Stimulated activated CD4-positive, alpha-beta T cell treated with anti-CD3 and anti-CD28 coated beads, Interleukin-1b, Interleukin-23, amount 100 ng/mL, for 48 hours (primary cell): ENCODE measurements around the gene PATJ.
"Not testable (repeated sequence)": the region's sequence is repeated elsewhere in the genome, so short reads cannot be mapped to it uniquely, and the experiment has no call there.

Experiments
- DNase-seq: peaks from one replicate; pipeline ENCODE4 v3.0.0-alpha.2; 2020

The PATJ gene

DNA sequence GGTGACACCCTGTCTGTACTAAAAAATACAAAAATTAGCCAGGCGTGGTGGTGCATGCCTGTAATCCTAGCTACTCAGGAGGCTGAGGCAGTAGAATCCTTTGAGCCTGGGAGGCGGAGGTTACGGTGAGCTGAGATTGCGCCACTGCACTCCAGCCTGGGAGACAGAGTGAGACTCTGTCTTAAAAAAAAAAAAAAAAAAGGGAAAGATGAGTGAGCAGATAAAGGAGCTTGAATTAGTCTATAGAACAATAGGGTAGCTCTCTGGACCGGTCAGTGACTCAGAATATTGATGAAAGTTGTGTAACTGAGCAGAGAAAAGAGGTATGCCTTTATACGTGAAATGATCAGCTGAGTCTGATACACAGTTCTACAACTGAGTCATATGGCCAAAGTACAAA is 95.3 kb downstream of the PATJ start:
- DNase-seq, result not testable (repeated sequence)

DNA sequence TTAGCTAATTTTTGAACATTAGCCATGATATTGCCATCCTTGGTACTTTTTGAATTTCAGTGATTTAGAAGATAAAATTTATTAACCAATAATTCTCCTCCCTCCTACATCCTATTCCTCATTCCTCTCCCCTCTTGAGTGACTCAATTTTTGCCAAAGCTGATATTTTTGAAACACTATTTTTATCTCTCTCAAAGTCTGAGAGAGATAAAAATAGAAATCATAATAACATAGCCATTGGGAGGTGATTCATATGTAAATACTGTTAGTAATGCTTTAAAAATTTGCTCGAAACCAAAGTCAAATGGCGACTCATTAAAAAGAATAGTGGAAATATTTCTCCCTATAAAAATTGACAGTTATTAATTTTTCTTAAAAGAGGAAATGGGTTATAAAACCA is 97.4 kb downstream of the PATJ start:
- DNase-seq, result no peak

DNA sequence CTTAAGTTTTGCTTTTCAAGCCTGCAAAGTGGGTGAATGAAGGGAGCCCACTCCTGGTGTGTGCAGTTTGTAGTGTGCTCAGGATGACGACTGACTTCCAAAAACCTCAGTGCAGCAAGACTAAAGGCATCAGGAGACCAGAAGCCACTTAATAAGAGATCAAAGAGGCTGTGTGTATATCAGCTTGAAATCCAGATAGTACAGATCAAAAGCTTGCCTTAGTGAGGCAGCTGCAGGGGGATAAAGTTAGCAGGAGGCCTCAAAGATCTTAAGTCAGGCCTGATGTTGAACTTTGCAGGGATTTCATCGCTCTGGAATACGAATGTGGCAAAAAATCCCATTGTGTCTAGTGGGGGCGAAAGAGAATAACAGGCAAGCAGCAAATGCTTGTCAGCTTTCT is 99.8 kb downstream of the PATJ start:
- no peak for DNase-seq

DNA sequence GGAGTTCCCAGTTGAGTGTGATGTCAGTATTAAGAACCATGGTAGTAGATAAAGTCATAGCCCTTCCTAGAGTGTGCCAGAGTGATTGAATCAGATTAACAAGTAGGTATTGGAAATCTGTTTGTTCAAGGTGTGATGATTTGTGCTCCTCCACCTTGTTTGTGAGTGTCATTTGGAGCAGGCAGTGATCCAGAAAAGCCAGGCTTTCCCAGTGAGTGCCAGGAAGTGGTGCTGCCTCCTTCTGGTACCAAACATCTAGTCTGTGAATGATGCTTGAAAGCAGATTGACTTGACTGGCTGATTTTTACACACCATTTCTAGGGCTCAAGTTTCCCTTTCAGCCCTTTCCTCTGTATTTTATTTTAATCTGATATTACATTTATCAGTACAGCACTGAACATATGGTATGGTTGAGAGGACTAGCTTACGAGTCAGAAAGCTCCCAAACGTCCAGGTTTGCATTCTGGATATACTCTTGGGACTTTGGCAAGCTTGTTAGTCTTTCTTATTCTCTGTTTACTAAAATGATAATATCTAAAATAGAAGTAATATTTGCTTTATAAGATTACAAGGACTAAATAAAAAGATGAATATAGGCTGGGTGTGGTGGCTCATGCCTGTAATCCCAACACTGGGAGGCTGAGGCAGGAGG is 100.7 kb downstream of the PATJ start:
- no peak for DNase-seq

DNA sequence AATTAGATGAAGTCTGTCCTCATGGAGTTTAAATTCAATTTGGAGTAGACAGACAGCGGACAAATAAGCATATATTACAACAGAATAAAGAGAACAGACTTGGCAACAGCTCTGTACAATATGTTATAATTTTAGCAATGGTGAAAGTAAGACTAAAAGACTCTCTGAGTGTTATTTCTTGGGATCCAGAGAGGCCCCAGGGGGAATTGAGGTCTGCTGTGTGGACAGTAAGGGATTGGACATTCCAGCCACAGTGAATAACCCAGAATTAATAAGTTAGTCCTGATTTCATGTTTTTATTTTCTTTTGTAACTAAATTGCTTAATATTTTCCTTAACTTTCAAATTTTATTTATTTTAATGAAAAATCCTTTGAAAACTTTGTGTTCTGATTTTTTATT is 101.7 kb downstream of the PATJ start:
- no peak for DNase-seq

DNA sequence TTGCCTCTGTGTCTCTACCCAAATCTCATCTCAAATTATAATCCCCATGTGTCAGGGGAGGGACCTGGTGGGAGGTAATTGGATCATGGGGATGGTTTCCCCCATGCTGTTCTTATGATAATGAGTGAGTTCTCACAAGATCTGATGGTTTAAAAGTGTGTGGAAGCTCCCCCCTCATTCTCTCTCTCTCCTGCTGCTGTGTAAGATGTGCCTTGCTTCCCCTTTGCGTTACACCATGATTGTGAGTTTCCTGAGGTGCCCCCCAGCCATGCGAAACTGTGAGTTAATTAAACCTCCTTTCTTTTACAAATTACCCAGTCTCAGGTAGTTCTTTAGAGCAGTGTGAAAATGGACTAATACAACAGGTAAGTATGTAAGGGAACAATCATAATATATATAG is 102.4 kb downstream of the PATJ start:
- not testable (repeated sequence) for DNase-seq

DNA sequence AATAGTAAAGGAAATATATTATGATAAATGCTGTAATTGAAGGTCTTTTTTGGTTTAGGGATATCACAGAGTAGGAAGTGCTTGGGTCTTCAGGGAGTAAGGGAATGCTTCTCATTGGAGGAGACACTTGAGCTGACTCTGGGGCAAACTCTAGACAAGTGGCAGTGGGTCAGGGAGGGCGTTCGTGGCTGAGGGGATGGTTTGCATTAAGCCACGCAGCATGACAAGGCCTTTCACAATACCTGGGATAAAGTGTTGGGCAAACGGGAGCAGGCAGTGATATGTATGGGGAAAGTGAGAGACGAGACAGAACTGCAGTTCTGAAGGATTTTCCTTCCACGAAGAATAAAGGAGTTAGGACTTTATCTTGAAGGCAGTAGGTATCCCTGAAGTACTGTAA is 109.0 kb downstream of the PATJ start:
- no peak for DNase-seq

DNA sequence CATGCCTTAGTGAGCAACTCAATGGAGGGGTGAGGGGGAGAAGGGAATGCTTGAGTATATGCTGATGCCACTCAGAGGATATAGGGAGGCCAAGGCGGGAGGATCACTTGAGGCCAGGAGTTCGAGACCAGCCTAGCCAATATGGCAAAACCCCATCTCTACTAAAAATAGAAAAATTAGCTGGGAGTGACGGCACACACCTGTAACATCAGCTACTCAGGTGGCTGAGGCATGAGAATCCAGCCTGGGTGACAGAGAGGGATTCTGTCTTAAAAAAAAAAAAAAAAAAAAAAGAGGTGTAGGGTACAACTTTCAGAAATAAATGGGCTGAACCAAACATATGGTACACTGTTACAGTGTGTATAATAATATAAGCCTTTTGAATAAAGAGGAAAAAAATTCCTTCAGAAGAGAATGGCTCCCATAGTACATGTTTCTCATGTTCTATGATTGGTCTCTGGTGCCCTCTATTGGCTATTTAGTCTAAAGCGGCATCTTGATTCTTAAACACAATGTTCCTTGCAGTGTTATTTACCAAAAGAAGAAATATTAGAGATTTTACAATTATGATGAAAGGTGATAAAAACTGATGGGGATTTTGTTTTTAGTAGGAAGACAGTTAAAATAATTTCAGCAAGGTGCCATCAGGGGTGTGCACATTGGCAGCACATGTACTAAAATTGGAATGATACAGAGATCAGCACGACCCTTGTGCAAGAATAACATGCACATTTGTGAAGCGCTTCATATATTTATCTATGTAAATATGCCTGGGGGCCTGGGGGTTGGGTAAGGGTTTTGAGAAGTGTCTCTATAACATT is 109.8 kb downstream of the PATJ start:
- no peak for DNase-seq

DNA sequence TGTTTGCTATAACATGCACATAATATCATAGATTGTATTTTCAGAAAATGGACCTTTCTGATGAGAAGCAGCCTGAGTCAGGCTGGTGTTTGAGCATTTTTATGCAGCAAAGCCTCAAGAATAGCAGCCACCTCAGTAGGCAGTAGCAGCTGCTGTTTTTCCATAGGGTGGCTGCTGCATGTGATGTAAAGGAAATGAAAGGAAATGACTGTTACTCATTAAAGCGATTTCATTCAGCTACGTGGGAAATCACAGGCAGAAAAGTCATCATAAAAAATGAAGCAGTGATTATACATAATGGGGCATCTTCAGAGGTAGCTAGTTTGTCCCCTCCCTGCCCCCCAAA is 110.4 kb downstream of the PATJ start:
- no peak for DNase-seq

DNA sequence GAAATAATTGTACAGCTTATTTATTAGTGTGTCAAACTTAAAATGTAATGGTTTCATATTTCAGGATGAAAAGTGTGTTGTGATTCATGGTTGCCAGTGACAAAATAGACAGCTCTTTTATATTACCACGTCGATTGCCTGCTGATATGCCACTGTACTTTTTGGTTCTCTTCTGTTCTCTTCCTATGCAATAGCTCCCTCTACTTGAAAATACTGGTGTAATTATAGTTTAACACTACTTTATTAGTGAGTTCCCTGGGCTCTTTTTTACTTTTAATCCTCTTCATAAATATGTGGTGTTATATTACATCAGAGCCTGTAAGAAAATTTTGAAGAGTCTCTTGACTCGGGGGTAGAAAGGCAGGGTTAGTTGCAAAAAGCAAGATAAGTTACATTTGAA is 111.3 kb downstream of the PATJ start:
- DNase-seq, result no peak

DNA sequence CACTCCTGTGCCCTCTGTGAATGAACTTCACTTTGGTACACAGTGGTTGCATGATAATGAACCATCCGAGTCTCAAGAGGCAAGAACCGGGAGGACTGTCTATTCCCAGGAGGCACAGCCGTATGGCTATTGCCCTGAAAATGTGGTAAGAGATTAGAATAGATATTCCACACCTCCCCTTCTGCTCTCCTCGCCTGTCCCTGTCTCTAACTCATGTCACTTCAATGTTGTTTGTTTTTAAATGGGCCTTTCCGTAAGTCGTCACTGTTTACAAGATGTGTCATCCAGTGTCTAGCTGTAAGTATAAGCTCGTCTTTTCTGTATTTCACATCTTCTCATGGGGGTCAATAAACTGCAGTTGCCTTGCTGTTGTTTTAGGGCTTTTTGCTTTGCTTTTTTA is 122.2 kb downstream of the PATJ start:
- no peak for DNase-seq

DNA sequence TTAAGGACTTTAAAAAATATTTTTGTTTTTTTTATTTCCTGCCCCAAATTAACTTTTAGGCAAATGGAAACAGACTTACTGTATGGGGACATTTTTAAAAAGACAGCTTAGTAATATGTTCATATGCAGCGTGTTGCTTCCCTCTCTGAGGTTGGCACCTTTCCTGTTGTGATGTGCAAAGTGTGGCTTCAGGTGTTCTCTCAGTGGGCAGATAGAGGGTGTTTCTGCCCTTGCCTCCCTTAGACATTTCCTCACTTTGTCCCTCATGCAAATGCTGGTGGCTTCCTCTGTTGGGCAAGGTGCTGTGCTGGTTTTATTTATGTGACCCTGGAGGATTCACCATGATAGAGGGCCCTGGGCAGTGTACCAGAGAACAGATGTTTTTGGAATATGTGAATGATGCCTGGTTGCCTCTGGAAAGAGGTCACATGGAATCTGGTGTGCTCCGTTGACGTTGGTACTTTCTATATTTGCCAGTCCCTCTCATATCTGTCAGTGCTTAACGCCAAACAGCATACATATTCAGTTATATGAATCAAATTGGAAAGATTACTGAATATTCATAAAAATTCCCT is 123.5 kb downstream of the PATJ start:
- no peak for DNase-seq

DNA sequence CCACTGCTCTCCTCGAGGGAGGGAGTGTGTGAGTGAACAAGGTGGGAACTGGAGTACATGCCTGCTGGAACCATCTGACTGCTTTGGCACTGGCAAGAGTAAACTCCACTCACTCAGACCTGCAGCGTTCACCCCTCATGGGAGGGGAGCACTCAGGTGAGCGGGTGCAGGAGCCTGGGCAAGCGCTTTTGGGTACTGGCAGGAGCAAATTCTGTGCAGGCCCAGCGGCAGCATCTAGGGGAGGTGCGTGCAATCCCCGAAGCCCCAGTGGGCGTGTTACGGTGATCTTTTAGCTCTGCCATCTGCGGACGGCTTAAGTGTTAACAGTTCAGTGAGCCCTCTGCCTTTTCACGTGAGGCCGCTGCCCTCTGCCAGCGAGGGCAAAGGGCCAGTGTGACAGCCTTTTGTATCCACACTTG is 127.4 kb downstream of the PATJ start:
- no peak for DNase-seq

DNA sequence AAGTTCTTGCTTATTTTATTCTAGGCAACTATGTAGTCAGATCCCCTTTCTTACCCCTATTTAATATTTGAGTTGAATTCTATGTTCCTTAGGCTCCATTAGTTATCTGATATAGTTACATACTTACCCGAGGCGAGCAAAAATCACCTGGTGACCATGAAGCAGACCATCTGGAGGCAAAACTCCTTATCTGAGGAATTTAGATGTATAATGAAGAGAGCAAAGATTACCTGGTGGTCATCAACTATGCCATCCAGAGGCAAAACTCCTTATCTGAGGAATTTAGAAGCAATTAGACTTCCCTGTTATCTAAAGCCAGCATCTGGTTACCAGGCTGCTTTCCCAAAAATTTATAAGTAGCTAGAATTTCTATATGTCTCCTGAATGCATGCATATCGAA is 129.9 kb downstream of the PATJ start:
- no peak for DNase-seq

DNA sequence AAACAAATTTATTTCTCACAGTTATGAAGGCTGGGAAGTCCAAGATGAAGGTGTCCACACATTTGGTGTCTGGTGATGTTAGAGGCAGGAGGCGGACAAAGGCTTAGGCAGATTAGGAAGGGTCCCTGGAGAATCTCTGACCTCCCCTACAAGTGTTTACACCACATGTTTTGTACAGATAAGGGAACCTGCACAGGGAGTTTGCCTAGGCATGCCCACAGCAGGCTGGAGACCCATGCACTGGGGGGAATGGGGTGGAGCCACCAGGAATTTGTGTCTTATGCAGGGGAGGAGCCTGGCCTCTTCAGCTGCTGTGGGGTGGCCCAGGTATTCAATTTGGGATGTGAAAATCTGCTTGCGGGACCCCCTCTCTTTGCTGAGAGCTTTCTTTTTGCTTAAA is 131.3 kb downstream of the PATJ start:
- no peak for DNase-seq

DNA sequence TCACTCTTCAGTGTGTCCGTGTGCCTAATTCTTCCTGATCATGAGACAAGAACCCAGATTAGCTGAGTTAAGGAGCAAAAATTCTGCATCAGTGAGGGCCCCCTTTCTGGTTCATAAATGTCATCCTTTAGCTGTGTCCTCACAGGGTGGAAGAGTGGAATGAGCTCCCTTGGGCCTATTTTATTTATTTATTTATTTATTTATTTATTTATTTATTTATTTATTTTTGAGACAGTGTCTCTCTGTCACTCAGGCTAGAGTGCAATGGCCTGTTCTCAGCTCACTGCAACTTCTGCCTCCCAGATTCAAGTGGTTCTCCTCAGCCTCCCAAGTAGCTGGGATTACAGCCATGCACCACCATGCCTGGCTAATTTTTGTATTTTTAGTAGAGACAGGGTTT is 131.7 kb downstream of the PATJ start:
- DNase-seq, result no peak

DNA sequence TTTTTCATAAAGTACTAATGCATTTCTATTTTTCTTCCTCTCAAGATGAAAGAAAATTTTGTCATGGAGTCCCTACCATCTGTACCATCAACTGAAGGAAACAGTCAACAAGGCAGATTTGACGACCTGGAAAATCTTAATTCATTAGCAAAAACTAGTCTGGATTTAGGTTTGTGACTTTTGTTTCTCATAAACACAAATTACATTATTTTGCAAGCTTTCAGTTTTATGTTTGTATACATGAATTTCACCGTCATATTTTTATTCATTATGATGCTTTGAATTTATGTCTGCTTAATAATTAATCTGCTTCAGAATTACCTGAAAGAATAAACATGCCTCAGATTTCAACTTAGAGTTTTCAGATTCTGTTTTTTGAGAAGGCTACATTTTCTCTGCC is 132.9 kb downstream of the PATJ start:
- DNase-seq, result no peak

DNA sequence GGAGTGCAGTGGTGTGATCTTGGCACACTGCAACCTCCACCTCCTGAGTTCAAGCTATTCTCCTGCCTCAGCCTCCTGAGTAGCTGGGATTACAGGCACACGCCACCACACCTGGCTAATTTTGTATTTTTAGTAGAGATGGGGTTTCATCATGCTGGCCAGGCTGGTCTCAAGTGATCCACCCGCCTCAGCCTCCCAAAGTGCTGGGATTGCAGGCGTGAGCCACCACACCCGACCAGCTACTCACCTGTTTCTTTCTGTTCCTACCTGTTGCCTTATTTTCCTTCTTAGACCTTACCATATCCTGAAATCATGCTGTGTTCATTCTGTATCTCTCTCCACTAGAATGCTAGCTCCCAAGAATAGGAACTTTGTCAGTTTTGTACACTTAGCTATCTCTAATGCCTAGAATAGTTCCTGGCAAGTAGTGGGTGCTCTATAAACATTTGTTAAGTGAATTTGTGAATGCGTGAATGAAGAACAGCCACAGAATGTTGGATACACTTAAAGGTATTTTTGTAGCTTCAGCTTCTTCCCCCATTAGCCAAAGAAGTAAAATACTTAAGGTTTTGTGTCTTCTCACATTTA is 137.7 kb downstream of the PATJ start:
- not testable (repeated sequence) for DNase-seq

DNA sequence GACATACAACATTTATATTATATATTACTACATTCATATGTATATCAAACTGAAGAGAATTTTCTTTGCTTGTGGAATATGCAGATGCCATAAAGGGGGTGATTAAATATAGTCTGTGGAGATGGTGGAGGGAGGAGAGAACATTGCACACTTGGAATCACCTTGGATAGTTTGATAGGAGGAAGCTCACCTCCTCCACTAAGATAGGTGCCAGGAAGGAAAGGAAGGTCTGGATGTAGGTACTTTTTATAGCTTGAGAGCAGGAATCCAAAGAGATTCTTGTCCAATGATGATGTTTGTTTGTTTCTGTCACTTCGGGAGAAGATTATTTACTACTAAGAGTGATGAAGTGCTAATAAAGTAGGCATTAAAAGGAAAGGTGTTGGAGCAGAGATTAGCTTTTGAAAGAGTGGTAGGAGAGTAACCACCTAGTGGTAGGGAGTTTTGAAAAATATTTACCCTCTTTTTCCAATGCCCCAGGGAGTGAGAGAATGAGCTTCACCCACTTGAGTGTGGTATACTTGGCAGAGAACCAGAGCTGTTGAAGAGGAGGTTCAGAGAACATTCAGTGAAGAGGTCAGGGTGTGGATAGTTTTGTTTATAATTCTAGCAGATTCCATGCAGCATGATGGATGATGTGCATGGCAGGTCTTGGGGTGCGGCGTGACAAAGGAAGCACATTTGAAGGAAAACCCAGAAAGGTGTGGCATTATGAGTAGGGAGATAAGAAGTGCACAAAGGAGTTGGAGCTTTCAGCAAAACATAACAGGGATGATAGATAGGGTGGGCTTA is 145.0 kb downstream of the PATJ start:
- no peak for DNase-seq

DNA sequence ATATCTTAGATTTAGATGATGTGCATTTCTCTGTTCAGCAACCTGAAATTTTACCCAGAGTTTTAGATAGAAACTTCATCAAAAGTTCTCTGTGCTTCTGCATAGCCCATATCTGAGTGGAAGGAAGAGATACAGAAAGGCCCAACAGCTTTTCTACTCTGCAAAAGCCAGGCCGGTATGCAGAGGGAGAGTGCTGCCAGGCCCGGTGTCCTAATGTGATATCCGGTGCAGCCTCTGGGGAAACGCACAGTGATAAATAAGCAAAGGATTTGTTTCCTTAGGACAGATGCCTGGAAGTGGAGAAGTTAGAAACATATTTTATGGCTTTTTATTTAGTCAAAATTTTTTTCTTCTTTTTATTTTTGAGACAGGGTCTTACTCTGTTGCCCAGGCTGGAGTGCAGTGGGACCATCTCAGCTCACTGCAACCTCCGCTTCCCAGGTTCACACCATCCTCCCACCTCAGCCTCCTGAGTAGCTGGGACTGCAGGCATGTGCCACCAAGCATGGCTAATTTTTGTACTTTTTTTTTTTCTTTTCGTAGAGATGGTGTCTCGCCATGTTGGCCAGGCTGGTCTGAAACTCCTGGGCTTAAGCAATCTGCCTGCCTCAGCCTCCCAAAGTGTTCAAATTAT is 145.8 kb downstream of the PATJ start:
- DNase-seq, result no peak

DNA sequence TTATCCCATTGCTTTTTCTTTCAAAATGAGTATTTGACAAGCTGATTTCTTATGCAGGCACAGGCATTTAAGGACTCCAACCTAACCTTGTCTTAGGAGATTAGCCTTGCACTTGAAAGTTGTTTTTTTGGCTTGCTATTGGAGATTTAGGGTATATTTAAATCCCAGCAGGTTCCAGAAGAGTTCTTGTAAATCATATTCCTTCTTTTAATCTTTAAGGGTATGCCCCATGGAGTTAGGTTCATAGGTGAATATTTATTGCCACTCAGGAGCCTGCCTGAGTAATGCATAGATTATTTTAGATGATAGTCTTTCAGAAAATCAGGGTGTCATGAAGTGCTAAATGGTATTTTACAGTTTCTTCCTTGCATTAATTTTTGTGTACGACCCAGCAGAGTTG is 146.5 kb downstream of the PATJ start:
- DNase-seq, result no peak

DNA sequence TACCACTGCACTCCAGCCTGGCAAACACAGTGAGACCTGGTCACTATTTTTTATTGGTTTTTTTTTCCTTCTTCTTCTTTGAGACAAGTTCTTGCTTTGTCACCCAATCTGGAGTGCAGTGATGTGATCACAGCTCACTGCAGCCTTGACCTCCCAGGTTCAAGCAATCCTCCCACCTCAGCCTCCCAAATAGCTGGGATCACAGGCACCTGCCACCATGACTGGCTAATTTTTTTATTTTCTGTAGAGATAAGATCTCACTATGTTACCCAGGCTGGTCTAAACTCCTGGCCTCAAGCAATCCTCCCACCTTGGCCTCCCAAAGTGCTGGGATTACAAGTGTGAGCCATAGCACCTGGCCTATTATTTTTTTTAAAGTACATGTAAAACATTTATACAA is 148.2 kb downstream of the PATJ start:
- not testable (repeated sequence) for DNase-seq

DNA sequence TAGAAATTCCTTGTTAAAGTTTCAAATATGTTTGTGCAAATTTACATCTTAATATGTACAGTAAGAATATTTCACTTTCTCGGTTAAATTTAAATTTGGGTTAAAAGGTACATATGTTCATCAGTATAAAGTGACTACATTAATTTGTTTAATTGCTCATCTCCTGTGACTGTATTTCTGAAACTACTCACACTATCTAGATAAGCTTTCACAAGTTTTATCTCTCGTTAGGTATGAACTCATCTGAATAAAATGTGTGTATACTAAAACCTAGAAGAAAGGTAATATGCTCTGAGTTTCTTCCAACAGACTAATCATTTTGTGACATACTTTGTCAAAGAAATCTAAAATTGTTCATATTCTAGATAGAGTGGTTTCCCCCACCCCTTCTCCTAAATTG is 150.7 kb downstream of the PATJ start:
- no peak for DNase-seq
